Loucy (cell line): ENCODE data around the gene GNG11.

ENCODE experiments used
- H2AFZ ChIP-seq: fragments of 200-600 bp; sonication (generic); 2 replicates; pipeline ENCODE4 v1.6.0; 2016; ENCODE audit warnings: antibody characterized with exemption, mild to moderate bottlenecking, low read length, moderate library complexity
- H3F3A ChIP-seq: fragments of 200-600 bp; 2 replicates; pipeline ENCODE4 v1.6.0; 2016; ENCODE audit warnings: antibody characterized with exemption, low read depth, mild to moderate bottlenecking
- H3K27me3 ChIP-seq: fragments of 200-600 bp; sonication (generic); 2 replicates; pipeline ENCODE4 v1.6.1; 2014; ENCODE audit warnings: low read length, mild to moderate bottlenecking; ENCODE audit not compliant: insufficient read depth, poor library complexity, severe bottlenecking
- H3K36me3 ChIP-seq: fragments of 200-600 bp; sonication (generic); 2 replicates; pipeline ENCODE4 v1.6.1; 2016; ENCODE audit warnings: low read length; ENCODE audit not compliant: insufficient read depth
- H3K4me1 ChIP-seq: fragments of 200-600 bp; sonication (generic); 2 replicates; pipeline ENCODE4 v1.5.1; 2014; ENCODE audit warnings: low read length, mild to moderate bottlenecking; ENCODE audit not compliant: insufficient read depth, poor library complexity, severe bottlenecking
- H3K4me2 ChIP-seq: fragments of 200-600 bp; sonication (generic); 2 replicates; pipeline ENCODE4 v1.6.0; 2014; ENCODE audit warnings: antibody characterized with exemption, low read length, low read depth, mild to moderate bottlenecking; ENCODE audit not compliant: poor library complexity, severe bottlenecking
- H3K4me3 ChIP-seq: fragments of 200-600 bp; sonication (generic); 2 replicates; pipeline ENCODE4 v1.5.1; 2014; ENCODE audit warnings: low read length, mild to moderate bottlenecking, mixed read lengths; ENCODE audit not compliant: poor library complexity, severe bottlenecking
- H3K79me2 ChIP-seq: fragments of 200-600 bp; sonication (generic); 2 replicates; pipeline ENCODE4 v1.6.1; 2014; ENCODE audit warnings: low read length; ENCODE audit not compliant: insufficient read depth
- H3K9ac ChIP-seq: fragments of 200-600 bp; sonication (generic); 2 replicates; pipeline ENCODE4 v1.6.0; 2014; ENCODE audit warnings: mild to moderate bottlenecking, low read depth, low read length, moderate library complexity; ENCODE audit not compliant: poor library complexity, severe bottlenecking
- H3K9me2 ChIP-seq: fragments of 200-600 bp; sonication (generic); replicated peaks from 2 replicates; pipeline ENCODE4 v1.6.1; 2016; ENCODE audit warnings: low read depth, low read length, mixed read lengths
- H3K9me3 ChIP-seq: fragments of 200-600 bp; sonication (generic); 2 replicates; pipeline ENCODE4 v1.6.1; 2014; ENCODE audit warnings: mild to moderate bottlenecking, antibody characterized with exemption, low read length, low read depth; ENCODE audit not compliant: insufficient read depth
- H4K20me1 ChIP-seq: fragments of 200-600 bp; sonication (generic); 2 replicates; pipeline ENCODE4 v1.6.0; 2014; ENCODE audit warnings: antibody characterized with exemption, low read length, mild to moderate bottlenecking; ENCODE audit not compliant: insufficient read depth, poor library complexity, severe bottlenecking
- CTCF ChIP-seq: fragments of 200-600 bp; sonication (generic); conservative IDR thresholded peaks from 2 replicates; pipeline ENCODE4 v1.5.1; 2014; ENCODE audit warnings: mild to moderate bottlenecking, antibody characterized with exemption, low read length
- EZH2phosphoT487 ChIP-seq: fragments of 200-600 bp; IDR thresholded peaks from 2 replicates; pipeline ENCODE4 v1.6.1; 2018; ENCODE audit warnings: antibody characterized with exemption, mild to moderate bottlenecking, moderate library complexity, borderline replicate concordance

The GNG11 gene

DNA sequence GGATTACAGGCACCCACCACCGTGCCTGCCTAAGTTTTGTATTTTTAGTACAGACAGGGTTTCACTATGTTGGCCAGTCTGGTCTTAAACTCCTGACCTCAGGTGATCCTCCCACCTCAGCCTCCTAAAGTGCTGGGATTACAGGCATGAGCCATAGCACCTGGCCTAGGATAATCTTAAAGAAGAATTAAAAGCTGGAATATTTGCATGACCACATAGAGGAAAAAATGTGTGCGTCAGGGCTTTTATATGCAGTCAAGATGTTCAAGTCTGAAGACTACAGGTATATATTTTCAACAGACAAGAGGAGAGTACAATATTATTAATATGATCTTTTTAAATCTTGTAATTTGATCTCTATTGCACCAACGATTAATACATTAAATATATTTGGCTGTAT lies 39.5 kb downstream of the GNG11 start:
- no peak for TF ChIP-seq EZH2phosphoT487
- TF ChIP-seq CTCF: no peak
- no peak overlapping the region for H3K4me3 ChIP-seq
- no peaks in the 10 kb centered on the region for H3F3A ChIP-seq
- no peak overlapping the region for H2AFZ ChIP-seq
- no peaks in the 10 kb centered on the region for H3K9me3 ChIP-seq
- H3K4me2 ChIP-seq: no peak overlapping the region
- H3K27me3 ChIP-seq: no peaks in the 10 kb centered on the region
- no peaks in the 10 kb centered on the region for H3K9me2 ChIP-seq
- H4K20me1 ChIP-seq: no peaks in the 10 kb centered on the region
- no peaks in the 10 kb centered on the region for H3K36me3 ChIP-seq
- no peaks in the 10 kb centered on the region for H3K4me1 ChIP-seq
- no peaks in the 10 kb centered on the region for H3K79me2 ChIP-seq
- H3K9ac ChIP-seq: no peak overlapping the region

DNA sequence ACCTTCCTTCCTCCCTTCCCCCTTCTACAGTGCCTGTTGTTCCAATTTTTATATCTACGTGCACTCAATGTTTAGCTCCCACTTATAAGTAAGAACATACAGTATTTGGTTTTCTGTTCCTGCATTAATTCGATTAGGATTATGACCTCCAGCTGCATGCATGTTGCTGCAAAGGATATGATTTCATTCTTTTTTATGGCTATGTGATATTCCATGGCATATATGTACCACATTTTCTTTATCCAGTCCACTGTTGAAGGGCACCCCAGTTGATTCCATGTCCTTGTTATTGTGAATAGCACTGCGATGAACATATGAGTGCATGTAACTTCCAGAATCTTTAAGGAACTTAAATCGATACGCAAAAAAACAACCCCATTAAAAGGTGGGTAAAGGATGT lies 42.7 kb downstream of the GNG11 start:
- no peaks in the 10 kb centered on the region for H3K9me3 ChIP-seq
- H3F3A ChIP-seq: no peaks in the 10 kb centered on the region
- no peaks in the 10 kb centered on the region for H4K20me1 ChIP-seq
- no peaks in the 10 kb centered on the region for H3K27me3 ChIP-seq
- no peak overlapping the region for H3K4me3 ChIP-seq
- no peak for TF ChIP-seq EZH2phosphoT487
- no peak for TF ChIP-seq CTCF
- H3K9ac ChIP-seq: no peak overlapping the region
- H3K4me1 ChIP-seq: no peaks in the 10 kb centered on the region
- H3K79me2 ChIP-seq: no peaks in the 10 kb centered on the region
- H3K36me3 ChIP-seq: no peaks in the 10 kb centered on the region
- H3K9me2 ChIP-seq: no peaks in the 10 kb centered on the region
- no peak overlapping the region for H3K4me2 ChIP-seq
- no peak overlapping the region for H2AFZ ChIP-seq

DNA sequence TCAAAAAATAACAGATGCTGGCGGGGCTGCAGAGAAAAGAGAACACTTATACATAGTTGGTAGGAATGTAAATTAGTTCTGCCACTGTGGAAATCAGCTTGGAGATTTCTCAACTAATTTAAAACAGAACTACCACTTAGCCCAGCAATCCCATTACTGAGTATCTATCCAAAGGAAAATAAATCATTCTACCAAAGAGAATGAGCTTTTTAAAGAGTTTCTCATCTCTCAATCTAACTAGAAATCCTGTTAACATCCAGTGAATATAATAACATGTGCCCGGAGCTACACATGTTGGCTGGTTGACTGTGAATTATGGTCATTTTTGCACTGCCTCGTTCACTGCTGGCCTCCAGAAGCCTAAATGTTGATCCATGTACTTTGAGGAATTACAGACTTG lies 43.3 kb downstream of the GNG11 start:
- H3K27me3 ChIP-seq: no peaks in the 10 kb centered on the region
- TF ChIP-seq EZH2phosphoT487 (no peak), CTCF (no peak)
- no peaks in the 10 kb centered on the region for H4K20me1 ChIP-seq
- H3K9me2 ChIP-seq: no peaks in the 10 kb centered on the region
- H3K9ac ChIP-seq: no peak overlapping the region
- H3K79me2 ChIP-seq: no peaks in the 10 kb centered on the region
- H3K4me2 ChIP-seq: no peak overlapping the region
- H3K36me3 ChIP-seq: no peaks in the 10 kb centered on the region
- H3K9me3 ChIP-seq: no peaks in the 10 kb centered on the region
- no peaks in the 10 kb centered on the region for H3F3A ChIP-seq
- H3K4me1 ChIP-seq: no peaks in the 10 kb centered on the region
- H3K4me3 ChIP-seq: no peak overlapping the region
- H2AFZ ChIP-seq: no peak overlapping the region
